ENCODE data around the gene C10orf90.

Gene C10orf90

GRCh38 chr10:126452245-126452644 is 218.2 kb downstream of the C10orf90 start:
- Histone ChIP-seq H3K79me1 (ENCODE audit: low read depth, low read length) (no peaks in the 10 kb centered on the region), H2BK5ac (ENCODE audit: low read length) (no peak overlapping the region), H3K4me1 (ENCODE audit: control insufficient read depth in 2 of 2, insufficient read depth in 1 of 2, low read depth in 1 of 2, low read length in 2 of 2) (no peaks in the 10 kb centered on the region), H3K18ac (ENCODE audit: low read length) (no peak overlapping the region), H3K4me2 (ENCODE audit: insufficient read depth, low read length, poor library complexity, severe bottlenecking) (no peak overlapping the region), H4K8ac (ENCODE audit: low read depth, low read length) (no peak overlapping the region), H3K14ac (ENCODE audit: low read length) (no peak overlapping the region), H3K9me3 (replicated peaks in 1 of 2; ENCODE audit: control insufficient read depth in 2 of 2, insufficient read depth in 1 of 2, low read depth in 1 of 2, low read length in 2 of 2) (no peaks in the 10 kb centered on the region), H3K4me3 (ENCODE audit: low read length in 2 of 2) (no peak overlapping the region), H2BK12ac (ENCODE audit: low read length) (no peak overlapping the region), H3K4ac (ENCODE audit: low read length) (no peak overlapping the region), H3K9ac (ENCODE audit: low read depth, low read length, poor library complexity) (no peak overlapping the region), H2AFZ (ENCODE audit: low read length) (no peak overlapping the region), H3K27me3 (ENCODE audit: control insufficient read depth in 3 of 3, insufficient read depth in 3 of 3, low read depth in 1 of 3, low read length in 3 of 3) (no peaks in the 10 kb centered on the region), H3K27ac (replicated peaks; ENCODE audit: low read length) (no peak overlapping the region), H3K23ac (ENCODE audit: low read depth, low read length, poor library complexity) (no peak overlapping the region), H2AK5ac (ENCODE audit: low read depth, low read length) (no peak overlapping the region), H4K91ac (ENCODE audit: low read depth, low read length, poor library complexity) (no peak overlapping the region), H3K36me3 (replicated peaks in 1 of 2; ENCODE audit: control insufficient read depth in 2 of 2, insufficient read depth in 2 of 2, low read length in 2 of 2) (no peaks in the 10 kb centered on the region), H2BK15ac (ENCODE audit: low read length) (no peak overlapping the region), H2BK120ac (ENCODE audit: low read depth, low read length) (no peak overlapping the region)
- no CpG with 5 or more reads among the region's 2 CpGs for WGBS, 2 donors (ENCODE audit: extremely low coverage in 2 of 2, insufficient read length in 2 of 2, insufficient replicate concordance in 1 of 2)
- DNase-seq (ENCODE audit: low spot score) = no peak

GRCh38 chr10:126448091-126448490 is 222.4 kb downstream of the C10orf90 start:
- H2BK12ac ChIP-seq (ENCODE audit: low read length) = no peak overlapping the region
- H3K4me2 ChIP-seq (ENCODE audit: insufficient read depth, low read length, poor library complexity, severe bottlenecking) = no peak overlapping the region
- H4K8ac ChIP-seq (ENCODE audit: low read depth, low read length) = no peak overlapping the region
- no peak overlapping the region for H2BK15ac ChIP-seq (ENCODE audit: low read length)
- peaks cover 0 to 2% of the 10 kb centered on the region in 2 donors for H3K9me3 ChIP-seq (replicated peaks in 1 of 2; ENCODE audit: control insufficient read depth in 2 of 2, insufficient read depth in 1 of 2, low read depth in 1 of 2, low read length in 2 of 2)
- no peak overlapping the region for H3K18ac ChIP-seq (ENCODE audit: low read length)
- no peak overlapping the region for H2BK120ac ChIP-seq (ENCODE audit: low read depth, low read length)
- no peak overlapping the region for H2AK5ac ChIP-seq (ENCODE audit: low read depth, low read length)
- no peaks in the 10 kb centered on the region for H3K36me3 ChIP-seq (replicated peaks in 1 of 2; ENCODE audit: control insufficient read depth in 2 of 2, insufficient read depth in 2 of 2, low read length in 2 of 2)
- no peak for DNase-seq (ENCODE audit: low spot score)
- H2BK5ac ChIP-seq (ENCODE audit: low read length) = no peak overlapping the region
- H3K79me1 ChIP-seq (ENCODE audit: low read depth, low read length) = no peaks in the 10 kb centered on the region
- no peak overlapping the region for H3K14ac ChIP-seq (ENCODE audit: low read length)
- H2AFZ ChIP-seq (ENCODE audit: low read length) = no peak overlapping the region
- no peak overlapping the region for H4K91ac ChIP-seq (ENCODE audit: low read depth, low read length, poor library complexity)
- H3K4ac ChIP-seq (ENCODE audit: low read length) = no peak overlapping the region
- no peak overlapping the region for H3K4me3 ChIP-seq (ENCODE audit: low read length in 2 of 2)
- no peaks in the 10 kb centered on the region for H3K27me3 ChIP-seq (ENCODE audit: control insufficient read depth in 3 of 3, insufficient read depth in 3 of 3, low read depth in 1 of 3, low read length in 3 of 3)
- no peak overlapping the region for H3K23ac ChIP-seq (ENCODE audit: low read depth, low read length, poor library complexity)
- H3K9ac ChIP-seq (ENCODE audit: low read depth, low read length, poor library complexity) = no peak overlapping the region
- H3K27ac ChIP-seq (replicated peaks; ENCODE audit: low read length) = no peak overlapping the region
- WGBS, 2 donors (ENCODE audit: extremely low coverage in 2 of 2, insufficient read length in 2 of 2, insufficient replicate concordance in 1 of 2) = no CpG with 5 or more reads among the region's 5 CpGs
- no peaks in the 10 kb centered on the region for H3K4me1 ChIP-seq (ENCODE audit: control insufficient read depth in 2 of 2, insufficient read depth in 1 of 2, low read depth in 1 of 2, low read length in 2 of 2)

GRCh38 chr10:126439942-126440341 is 230.6 kb downstream of the C10orf90 start:
- no peak overlapping the region for H2AFZ ChIP-seq (ENCODE audit: low read length)
- peaks cover 0 to 2% of the 10 kb centered on the region in 2 donors for H3K9me3 ChIP-seq (replicated peaks in 1 of 2; ENCODE audit: control insufficient read depth in 2 of 2, insufficient read depth in 1 of 2, low read depth in 1 of 2, low read length in 2 of 2)
- no peaks in the 10 kb centered on the region for H3K36me3 ChIP-seq (replicated peaks in 1 of 2; ENCODE audit: control insufficient read depth in 2 of 2, insufficient read depth in 2 of 2, low read length in 2 of 2)
- no peak overlapping the region for H3K18ac ChIP-seq (ENCODE audit: low read length)
- no peak overlapping the region for H3K4me3 ChIP-seq (ENCODE audit: low read length in 2 of 2)
- no peak overlapping the region for H2BK5ac ChIP-seq (ENCODE audit: low read length)
- no peak overlapping the region for H3K23ac ChIP-seq (ENCODE audit: low read depth, low read length, poor library complexity)
- H2BK15ac ChIP-seq (ENCODE audit: low read length) = no peak overlapping the region
- no peak overlapping the region for H3K4ac ChIP-seq (ENCODE audit: low read length)
- H3K4me2 ChIP-seq (ENCODE audit: insufficient read depth, low read length, poor library complexity, severe bottlenecking) = no peak overlapping the region
- no peak overlapping the region for H3K14ac ChIP-seq (ENCODE audit: low read length)
- H3K27me3 ChIP-seq (ENCODE audit: control insufficient read depth in 3 of 3, insufficient read depth in 3 of 3, low read depth in 1 of 3, low read length in 3 of 3) = peaks cover 0 to 2% (median 0%) of the 10 kb centered on the region in 3 experiments
- no peak overlapping the region for H4K8ac ChIP-seq (ENCODE audit: low read depth, low read length)
- H3K9ac ChIP-seq (ENCODE audit: low read depth, low read length, poor library complexity) = no peak overlapping the region
- no peak overlapping the region for H2BK120ac ChIP-seq (ENCODE audit: low read depth, low read length)
- H4K91ac ChIP-seq (ENCODE audit: low read depth, low read length, poor library complexity) = no peak overlapping the region
- H3K27ac ChIP-seq (replicated peaks; ENCODE audit: low read length) = no peak overlapping the region
- H2AK5ac ChIP-seq (ENCODE audit: low read depth, low read length) = no peak overlapping the region
- H3K79me1 ChIP-seq (ENCODE audit: low read depth, low read length) = no peaks in the 10 kb centered on the region
- H3K4me1 ChIP-seq (ENCODE audit: control insufficient read depth in 2 of 2, insufficient read depth in 1 of 2, low read depth in 1 of 2, low read length in 2 of 2) = no peaks in the 10 kb centered on the region
- no peak for DNase-seq (ENCODE audit: low spot score)
- H2BK12ac ChIP-seq (ENCODE audit: low read length) = no peak overlapping the region
- WGBS, 2 donors (ENCODE audit: extremely low coverage in 2 of 2, insufficient read length in 2 of 2, insufficient replicate concordance in 1 of 2) = no CpG with 5 or more reads among the region's 3 CpGs

GRCh38 chr10:126438407-126438783 is 232.1 kb downstream of the C10orf90 start:
- H3K4me1 ChIP-seq (ENCODE audit: control insufficient read depth in 2 of 2, insufficient read depth in 1 of 2, low read depth in 1 of 2, low read length in 2 of 2) = no peaks in the 10 kb centered on the region

More at GRCh38 chr10:126438407-126438783, 232.1 kb downstream of the C10orf90 start:
- Histone ChIP-seq H2AK5ac (ENCODE audit: low read depth, low read length) (no peak overlapping the region), H3K36me3 (replicated peaks in 1 of 2; ENCODE audit: control insufficient read depth in 2 of 2, insufficient read depth in 2 of 2, low read length in 2 of 2) (no peaks in the 10 kb centered on the region), H3K4ac (ENCODE audit: low read length) (no peak overlapping the region), H3K23ac (ENCODE audit: low read depth, low read length, poor library complexity) (no peak overlapping the region), H2BK120ac (ENCODE audit: low read depth, low read length) (no peak overlapping the region), H3K27ac (replicated peaks; ENCODE audit: low read length) (no peak overlapping the region), H3K27me3 (ENCODE audit: control insufficient read depth in 3 of 3, insufficient read depth in 3 of 3, low read depth in 1 of 3, low read length in 3 of 3) (peaks cover 0 to 2% (median 0%) of the 10 kb centered on the region in 3 experiments), H4K91ac (ENCODE audit: low read depth, low read length, poor library complexity) (no peak overlapping the region), H3K18ac (ENCODE audit: low read length) (no peak overlapping the region), H3K79me1 (ENCODE audit: low read depth, low read length) (no peaks in the 10 kb centered on the region), H3K4me2 (ENCODE audit: insufficient read depth, low read length, poor library complexity, severe bottlenecking) (no peak overlapping the region), H2BK15ac (ENCODE audit: low read length) (no peak overlapping the region), H4K8ac (ENCODE audit: low read depth, low read length) (no peak overlapping the region), H2BK5ac (ENCODE audit: low read length) (no peak overlapping the region), H2AFZ (ENCODE audit: low read length) (no peak overlapping the region), H3K4me3 (ENCODE audit: low read length in 2 of 2) (no peak overlapping the region), H3K14ac (ENCODE audit: low read length) (no peak overlapping the region), H3K9ac (ENCODE audit: low read depth, low read length, poor library complexity) (no peak overlapping the region), H2BK12ac (ENCODE audit: low read length) (no peak overlapping the region), H3K9me3 (replicated peaks in 1 of 2; ENCODE audit: control insufficient read depth in 2 of 2, insufficient read depth in 1 of 2, low read depth in 1 of 2, low read length in 2 of 2) (peaks cover 0 to 2% of the 10 kb centered on the region in 2 donors)
- no CpG with 5 or more reads among the region's 2 CpGs for WGBS, 2 donors (ENCODE audit: extremely low coverage in 2 of 2, insufficient read length in 2 of 2, insufficient replicate concordance in 1 of 2)
- no peak for DNase-seq (ENCODE audit: low spot score)
